K562 (cell line): ENCODE data around the gene TEX261. TPM values are rescaled to one million over a fixed set of nuclear protein-coding genes. Genes with fewer than 3 reads are reported as not detected.

Experiments
- ATAC-seq: fragments of 200-7000 bp; cut with Tn5 transposase; 3 replicates; pipeline ENCODE4 v1.9.1; 2020; ENCODE audit warnings: moderate library complexity
- BruUV-seq: library from RNA; stranded (reverse); fragments of 400-500 nt; replicated peaks from 2 replicates; lab custom pipeline; 2021; lab: Mats Ljungman, UMichigan
- CTCF ChIA-PET: fragments of 300-600 bp; formaldehyde crosslinking; extraction: SDS; loops from one replicate; lab custom pipeline; 2021; ENCODE audit warnings: low intra/inter-chr PET ratio; lab: Yijun Ruan, JAX
- POLR2A ChIA-PET: fragments of 300-600, 350-650 bp; sonication (Branson Sonifier 250); formaldehyde crosslinking; extraction: SDS; loops from one replicate; lab custom pipeline; 2021; ENCODE audit warnings: antibody characterized with exemption, inconsistent platforms; lab: Yijun Ruan, JAX
- DNase-seq, 4 experiments: peaks; one replicate each; pipeline versions ENCODE4 v3.0.0 to v3.0.0-alpha.2; 2011 to 2018; ENCODE audit warnings: low spot score in 3 of 4, mixed read lengths in 3 of 4; ENCODE audit errors: extremely low read depth in 1 of 4
- FAIRE-seq: peaks from 2 replicates; lab custom pipeline; 2011; peaks lifted over from hg19 to GRCh38; lab: Jason Lieb, UNC
- H2AFZ ChIP-seq: 2 replicates; pipeline ENCODE4 v1.6.0; 2011; ENCODE audit warnings: low read depth, low read length, control low read depth, inconsistent platforms
- H3K27ac ChIP-seq: fragments of 200-600 bp; 3 replicates; pipeline ENCODE4 v1.8.0; 2011; ENCODE audit warnings: low read depth, mild to moderate bottlenecking, control low read depth, inconsistent platforms, low read length, moderate library complexity, mixed read lengths; ENCODE audit errors: extremely low read depth
- H3K27me3 ChIP-seq, 2 experiments: fragments of 300-600 bp in 1 of 2; 2 replicates in 1 of 2; 3 replicates in 1 of 2; pipeline versions ENCODE4 v1.6.0 to v1.8.0; 2011; ENCODE audit warnings: inconsistent platforms in 2 of 2, low read length in 2 of 2, mild to moderate bottlenecking in 1 of 2, mixed read lengths in 1 of 2, moderate library complexity in 1 of 2; ENCODE audit not compliant: control insufficient read depth in 2 of 2, insufficient read depth in 2 of 2
- H3K36me3 ChIP-seq: fragments of 300-600 bp; 3 replicates; pipeline ENCODE4 v1.8.0; 2011; ENCODE audit warnings: mild to moderate bottlenecking, low read length, inconsistent platforms; ENCODE audit not compliant: control insufficient read depth, insufficient read depth
- H3K4me1 ChIP-seq, 2 experiments: fragments of 200-600 bp in 1 of 2; replicated peaks in 1 of 2; 2 replicates in 1 of 2; 3 replicates in 1 of 2; pipeline versions ENCODE4 v1.5.1 to v1.8.0; 2011; ENCODE audit warnings: inconsistent platforms in 2 of 2, low read length in 2 of 2, mild to moderate bottlenecking in 1 of 2, mixed read lengths in 1 of 2, moderate library complexity in 1 of 2; ENCODE audit not compliant: control insufficient read depth in 2 of 2, insufficient read depth in 2 of 2
- H3K4me2 ChIP-seq: 2 replicates; pipeline ENCODE4 v1.6.1; 2011; ENCODE audit warnings: low read length, control low read depth, inconsistent platforms, mixed read lengths; ENCODE audit not compliant: insufficient read depth
- H3K4me3 ChIP-seq: fragments of 200-600 bp; sonication (generic), shearing (Covaris generic); 2 replicates; pipeline ENCODE4 v1.5.1; 2016; ENCODE audit warnings: control low read depth, inconsistent platforms
- H3K79me2 ChIP-seq: fragments of 200-600 bp; 3 replicates; pipeline ENCODE4 v1.8.0; 2011; ENCODE audit warnings: low read length, inconsistent platforms; ENCODE audit not compliant: control insufficient read depth, insufficient read depth
- H3K9ac ChIP-seq, 2 experiments: 2 replicates each; pipeline versions ENCODE4 v1.6.0 to v1.6.1; 2011; ENCODE audit warnings: low read depth in 2 of 2, low read length in 2 of 2, control low read depth in 1 of 2, inconsistent platforms in 1 of 2, mild to moderate bottlenecking in 1 of 2, mixed read lengths in 1 of 2; ENCODE audit not compliant: insufficient read depth in 1 of 2
- H3K9me1 ChIP-seq: one replicate; pipeline ENCODE4 v1.6.0; 2011; ENCODE audit warnings: inconsistent platforms, mild to moderate bottlenecking, low read length, moderate library complexity; ENCODE audit not compliant: control insufficient read depth, insufficient read depth
- H3K9me3 ChIP-seq: replicated peaks from 2 replicates; pipeline ENCODE4 v1.5.1; 2011; ENCODE audit warnings: low read depth, low read length, inconsistent platforms; ENCODE audit not compliant: control insufficient read depth, insufficient read depth
- H4K20me1 ChIP-seq: replicated peaks from 2 replicates; pipeline ENCODE4 v1.6.1; 2011; ENCODE audit warnings: low read length, inconsistent platforms, mixed read lengths; ENCODE audit not compliant: control insufficient read depth, insufficient read depth
- CBX3 ChIP-seq, 2 experiments: IDR thresholded peaks; 1 replicate in 1 of 2; 2 replicates in 1 of 2; pipeline ENCODE4 v1.6.1; 2012; ENCODE audit warnings: inconsistent platforms in 2 of 2, low read length in 2 of 2, borderline replicate concordance in 1 of 2, control low read depth in 1 of 2
- HINFP ChIP-seq: fragments of 450-650 bp; conservative IDR thresholded peaks from 2 replicates; pipeline ENCODE4 v1.6.1; 2016; ENCODE audit warnings: missing genetic modification characterization, low read depth, mild to moderate bottlenecking, control low read depth, missing compliant biosample characterization
- HIVEP1 ChIP-seq: fragments of 250-450 bp; sonication (Bioruptor Pico); IDR thresholded peaks from 2 replicates; pipeline ENCODE4 v1.4.0; 2020; ENCODE audit warnings: mild to moderate bottlenecking
- SAFB ChIP-seq: fragments of 200-400 bp; formaldehyde crosslinking; IDR thresholded peaks from 2 replicates; pipeline ENCODE4 v1.6.1; 2017; ENCODE audit warnings: low read depth, low read length, borderline replicate concordance
- SMAD4 ChIP-seq: fragments of 250-450 bp; sonication (Bioruptor Pico); conservative IDR thresholded peaks from 2 replicates; pipeline ENCODE4 v1.8.0; 2021; ENCODE audit warnings: inconsistent platforms, mild to moderate bottlenecking, moderate library complexity
- ZC3H4 ChIP-seq: sonication (generic); formaldehyde crosslinking; IDR thresholded peaks from 2 replicates; pipeline ENCODE4 v1.9.0; 2021; ENCODE audit warnings: missing genetic modification reagents, borderline replicate concordance
- ZNF175 ChIP-seq: fragments of 200-800 bp; sonication (Bioruptor generic); IDR thresholded peaks from 2 replicates; pipeline ENCODE4 v1.6.1; 2016; ENCODE audit warnings: low read depth, mild to moderate bottlenecking, missing genetic modification characterization, missing compliant biosample characterization
- ZNF311 ChIP-seq: fragments of 250-450 bp; sonication (Bioruptor Pico); IDR thresholded peaks from 2 replicates; pipeline ENCODE4 v1.4.0; 2020; ENCODE audit warnings: mild to moderate bottlenecking, moderate library complexity
- ZNF316 ChIP-seq: fragments of 450-650 bp; IDR thresholded peaks from 2 replicates; pipeline ENCODE4 v1.6.1; 2016
- WGBS: fragments of 100-300 bp; shearing (Covaris generic); methylation state at CpG from one replicate; pipeline ENCODE4 v1.1.6; 2016; ENCODE audit warnings: low coverage, mixed read lengths; ENCODE audit not compliant: insufficient coverage; ENCODE audit errors: missing lambda C conversion rate; 5-methylcytosine and 5-hydroxymethylcytosine counted together
- in situ Hi-C: fragments of 300-500 bp; cut with MboI; formaldehyde crosslinking; loops from 4 replicates; pipeline ENCODE4 v1.15.0; 2018; ENCODE audit warnings: inconsistent platforms, mixed read lengths
- intact Hi-C: fragments of 100-400 bp; cut with micrococcal nuclease; formaldehyde crosslinking; loops from 2 replicates; pipeline ENCODE4 v1.14.2; 2022
- polyA plus RNA-seq, 8 experiments: library from polyadenylated mRNA; depleted of rRNA in 4 of 8; stranded (reverse) in 5 of 8; unstranded in 3 of 8; fragments of >200 nt; fragmentation: Nextera tagmentation in 2 of 8; fragmentation: Illumina TruSeq in 1 of 8; extraction: Ambion mirVana in 2 of 8; extraction: Trizol in 1 of 8; gene quantifications; 2 replicates each; pipeline versions ENCODE4 v1.2.1 to v1.2.3, GENCODE V29; 2011 to 2014; ENCODE audit warnings: inconsistent platforms in 1 of 8, missing spikeins in 1 of 8
- total RNA-seq, 7 experiments: library from RNA; depleted of rRNA in 6 of 7; stranded (reverse); fragments of >200 nt in 6 of 7; fragmentation: Illumina TruSeq in 2 of 7; extraction: Trizol in 2 of 7; gene quantifications; 2 replicates each; pipeline versions ENCODE4 v1.2.1 to v1.2.3, GENCODE V29; 2011 to 2021; ENCODE audit warnings: low replicate concordance in 1 of 7

Gene TEX261
- total and polyA plus RNA-seq, 9 of the 15 experiments (the other 6 are each of a cell fraction or from before 2014, with no cell fraction given): 11.9 to 110 (median 51.9) TPM

GRCh38 chr2:70986499-70987189 lies 8.0 kb downstream of the TEX261 start (continued):
- no peak for TF ChIP-seq SAFB
- no peak for TF ChIP-seq HINFP (tag)

- CTCF ChIA-PET: interaction anchor here (0.7 kb wide), 1 partner anchor 21 kb away, joined by 3 read pairs; no protein-coding TSS in a partner anchor
Observed at GRCh38 chr2:70985956-70986355, 8.7 kb downstream of the TEX261 start.

More at GRCh38 chr2:70985956-70986355, 8.7 kb downstream of the TEX261 start:
- Histone ChIP-seq H4K20me1 (0 out of 2 replicates have a peak, but pooled peaks cover 3% of the 10 kb centered on the region), H3K27me3 (no peaks in the 10 kb centered on the region), H3K4me1 (peaks cover 0 to 6% of the 10 kb centered on the region in 2 experiments; a peak in 2 of 5 replicates), H3K9me3 (no peaks in the 10 kb centered on the region; the same call in 1 of the 2 replicates), H2AFZ (no peak overlapping the region), H3K9ac (no peak overlapping the region), H3K27ac (no peak overlapping the region), H3K9me1 (no peaks in the 10 kb centered on the region), H3K36me3 (peaks cover 56% of the 10 kb centered on the region), H3K4me3 (no peak overlapping the region), H3K79me2 (no peaks in the 10 kb centered on the region), H3K4me2 (no peak overlapping the region)
- ATAC-seq (no peak), DNase-seq (no peak), FAIRE-seq (no peak)
- BruUV-seq: no TSS peak
- POLR2A ChIA-PET: interaction anchor here (0.9 kb wide), 1 partner anchor 11 kb away, joined by 3 read pairs; no protein-coding TSS in a partner anchor
- no peak for TF ChIP-seq HIVEP1 (CRISPR knock-in tag)
- no peak for TF ChIP-seq ZC3H4 (CRISPR knock-in tag)
- no peak for TF ChIP-seq ZNF175 (CRISPR knock-in tag)
- TF ChIP-seq SMAD4 (CRISPR knock-in tag): no peak
- peak; percentile 59 for TF ChIP-seq ZNF316
- no peak for TF ChIP-seq CBX3 (IDR thresholded peaks at IDR 0.05; ENCODE audit: borderline replicate concordance in 1 of 2, low read length in 2 of 2)
- TF ChIP-seq ZNF311 (CRISPR knock-in tag): no peak
- 100% methylated on average over 1 of the region's 1 CpG for WGBS
- in situ Hi-C loops (no loop called here), intact Hi-C loops (no loop called here)
